Sigmoid colon (tissue), 4 donors: Measurements from ENCODE around the gene NCAPH2.
"Not testable (repeated sequence)": the region's sequence is repeated elsewhere in the genome, so short reads cannot be mapped to it uniquely, and the experiment has no call there.

Experiments used
- POLR2A ChIP-seq, 2 donors: fragments of 450-650 bp; IDR thresholded peaks; one replicate each; pipeline ENCODE4 v1.6.1; 2016; ENCODE audit warnings: antibody characterized with exemption in 2 of 2, mild to moderate bottlenecking in 2 of 2, moderate library complexity in 2 of 2
- POLR2AphosphoS5 ChIP-seq, 4 donors: sonication (generic); formaldehyde crosslinking; IDR thresholded peaks; one replicate each; pipeline ENCODE4 v1.6.1; 2017; ENCODE audit warnings: antibody characterized with exemption in 4 of 4
- TF ChIP-seq, protein P1 (sequence below), 4 experiments: fragments of 450-650 bp in 3 of 4; fragments of 200-600 bp in 1 of 4; IDR thresholded peaks; one replicate each; pipeline ENCODE4 v1.5.1; 2016 to 2019; ENCODE audit warnings: antibody characterized with exemption in 4 of 4, mild to moderate bottlenecking in 3 of 4, moderate library complexity in 2 of 4

GRCh38 chr22:50541667-50542026 lies 33.6 kb downstream of the NCAPH2 start:
- peak in 1 of 4 donors; percentile 10 for TF ChIP-seq POLR2AphosphoS5 (IDR thresholded peaks at IDR 0.05)
- TF ChIP-seq, protein P1, sequence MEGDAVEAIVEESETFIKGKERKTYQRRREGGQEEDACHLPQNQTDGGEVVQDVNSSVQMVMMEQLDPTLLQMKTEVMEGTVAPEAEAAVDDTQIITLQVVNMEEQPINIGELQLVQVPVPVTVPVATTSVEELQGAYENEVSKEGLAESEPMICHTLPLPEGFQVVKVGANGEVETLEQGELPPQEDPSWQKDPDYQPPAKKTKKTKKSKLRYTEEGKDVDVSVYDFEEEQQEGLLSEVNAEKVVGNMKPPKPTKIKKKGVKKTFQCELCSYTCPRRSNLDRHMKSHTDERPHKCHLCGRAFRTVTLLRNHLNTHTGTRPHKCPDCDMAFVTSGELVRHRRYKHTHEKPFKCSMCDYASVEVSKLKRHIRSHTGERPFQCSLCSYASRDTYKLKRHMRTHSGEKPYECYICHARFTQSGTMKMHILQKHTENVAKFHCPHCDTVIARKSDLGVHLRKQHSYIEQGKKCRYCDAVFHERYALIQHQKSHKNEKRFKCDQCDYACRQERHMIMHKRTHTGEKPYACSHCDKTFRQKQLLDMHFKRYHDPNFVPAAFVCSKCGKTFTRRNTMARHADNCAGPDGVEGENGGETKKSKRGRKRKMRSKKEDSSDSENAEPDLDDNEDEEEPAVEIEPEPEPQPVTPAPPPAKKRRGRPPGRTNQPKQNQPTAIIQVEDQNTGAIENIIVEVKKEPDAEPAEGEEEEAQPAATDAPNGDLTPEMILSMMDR (IDR thresholded peaks at IDR 0.05) = not testable (repeated sequence)
- not testable (repeated sequence) for TF ChIP-seq POLR2A (IDR thresholded peaks at IDR 0.05)
